Fibroblast of pulmonary artery (primary cell): ENCODE data around the gene ELOVL6.

Experiments
- DNase-seq: peaks from one replicate; pipeline ENCODE4 v3.0.0-alpha.2; 2010; ENCODE audit warnings: low read depth
- H3K4me3 ChIP-seq: replicated peaks from 2 replicates; pipeline ENCODE4 v1.5.1; 2011; ENCODE audit warnings: low read depth, mild to moderate bottlenecking, control low read depth, low read length, moderate library complexity
- CTCF ChIP-seq: IDR thresholded peaks from 2 replicates; pipeline ENCODE4 v1.5.1; 2011; ENCODE audit warnings: mild to moderate bottlenecking, control low read depth, low read length, inconsistent platforms; ENCODE audit errors: missing control alignments

ELOVL6 gene

GRCh38 chr4:110106931-110107296, 91.5 kb downstream of the ELOVL6 start:
- DNase-seq = peak; percentile 71
- no peak overlapping the region for H3K4me3 ChIP-seq
- no peak for TF ChIP-seq CTCF

- no peak for TF ChIP-seq CTCF
- H3K4me3 ChIP-seq = no peak overlapping the region
- no peak for DNase-seq
These were observed 93.8 kb downstream of the ELOVL6 start for GRCh38 chr4:110104661-110105060.

- TF ChIP-seq CTCF = no peak
- H3K4me3 ChIP-seq = no peak overlapping the region
- DNase-seq = no peak
These were observed 98.8 kb downstream of the ELOVL6 start for GRCh38 chr4:110099638-110100037.

- TF ChIP-seq CTCF = no peak
- no peak for DNase-seq
- H3K4me3 ChIP-seq = no peak overlapping the region
These were observed 102.0 kb downstream of the ELOVL6 start for GRCh38 chr4:110096405-110096804.

GRCh38 chr4:110092646-110093045, 105.8 kb downstream of the ELOVL6 start:
- no peak for TF ChIP-seq CTCF
- no peak for DNase-seq
- no peak overlapping the region for H3K4me3 ChIP-seq

- no peak overlapping the region for H3K4me3 ChIP-seq
- TF ChIP-seq CTCF = no peak
- peak; percentile 60 for DNase-seq
These were observed 106.8 kb downstream of the ELOVL6 start for GRCh38 chr4:110091434-110092140.

GRCh38 chr4:110088670-110089069, 109.7 kb downstream of the ELOVL6 start:
- no peak overlapping the region for H3K4me3 ChIP-seq
- TF ChIP-seq CTCF = no peak
- DNase-seq = peak; percentile 46
